Endothelial cell of umbilical vein (primary cell): ENCODE measurements around the gene KHNYN. TPM values are rescaled to one million over a fixed set of nuclear protein-coding genes. Genes with fewer than 3 reads are reported as not detected.

Experiments
- BruUV-seq: library from RNA; stranded (reverse); fragments of 400-500 nt; replicated peaks from 2 replicates; lab custom pipeline; 2021; lab: Mats Ljungman, UMichigan
- CTCF ChIA-PET: fragments of 300-600, 350-600 bp; sonication (Branson Sonifier 250); formaldehyde crosslinking; loops from one replicate; lab custom pipeline; 2021; ENCODE audit warnings: antibody characterized with exemption, inconsistent platforms; lab: Charles Lee
- POLR2A ChIA-PET: fragments of 300-600, 350-600 bp; sonication (Branson Sonifier 250); formaldehyde crosslinking; loops from one replicate; lab custom pipeline; 2021; ENCODE audit warnings: antibody characterized with exemption, inconsistent platforms; lab: Charles Lee
- DNase-seq: peaks from one replicate; pipeline ENCODE4 v3.0.0-alpha.2; 2011; ENCODE audit warnings: low read depth, low spot score
- FAIRE-seq: peaks from 2 replicates; lab custom pipeline; 2011; peaks lifted over from hg19 to GRCh38; lab: Jason Lieb, UNC
- H2AFZ ChIP-seq: 2 replicates; pipeline ENCODE4 v1.6.0; 2012; ENCODE audit warnings: low read depth, low read length, control low read depth, inconsistent platforms
- H3K27ac ChIP-seq: 2 replicates; pipeline ENCODE4 v1.5.1; 2011; ENCODE audit warnings: low read depth, mild to moderate bottlenecking, control low read depth, low read length, moderate library complexity; ENCODE audit not compliant: insufficient read depth
- H3K27me3 ChIP-seq, 2 experiments: 2 replicates each; pipeline versions ENCODE4 v1.6.0 to v1.6.1; 2011; ENCODE audit warnings: low read length in 2 of 2, mixed read lengths in 1 of 2; ENCODE audit not compliant: control insufficient read depth in 2 of 2, insufficient read depth in 2 of 2
- H3K36me3 ChIP-seq, 2 experiments: 2 replicates in 1 of 2; 3 replicates in 1 of 2; pipeline ENCODE4 v1.5.1; 2011; ENCODE audit warnings: low read length in 2 of 2, mild to moderate bottlenecking in 1 of 2, moderate library complexity in 1 of 2; ENCODE audit not compliant: control insufficient read depth in 2 of 2, insufficient read depth in 2 of 2; ENCODE audit errors: extremely low read depth in 1 of 2
- H3K4me1 ChIP-seq: 3 replicates; pipeline ENCODE4 v1.5.1; 2011; ENCODE audit warnings: mild to moderate bottlenecking, low read length; ENCODE audit not compliant: control insufficient read depth, insufficient read depth; ENCODE audit errors: extremely low read depth
- H3K4me2 ChIP-seq: 2 replicates; pipeline ENCODE4 v1.6.1; 2011; ENCODE audit warnings: low read length, control low read depth, mixed read lengths; ENCODE audit not compliant: insufficient read depth
- H3K4me3 ChIP-seq, 3 experiments: fragments of 200-600 bp in 1 of 3; sonication (generic), shearing (Covaris generic) in 1 of 3; replicated peaks in 1 of 3; 2 replicates each; pipeline ENCODE4 v1.5.1; 2011 to 2016; ENCODE audit warnings: control low read depth in 3 of 3, low read length in 3 of 3, mild to moderate bottlenecking in 2 of 3, inconsistent platforms in 1 of 3, low read depth in 1 of 3, moderate library complexity in 1 of 3; ENCODE audit not compliant: insufficient read depth in 1 of 3
- H3K79me2 ChIP-seq: 2 replicates; pipeline ENCODE4 v1.6.0; 2012; ENCODE audit warnings: low read length, inconsistent platforms; ENCODE audit not compliant: control insufficient read depth, insufficient read depth
- H3K9ac ChIP-seq: replicated peaks from 2 replicates; pipeline ENCODE3; 2011; ENCODE audit warnings: low read length, control low read depth; ENCODE audit not compliant: insufficient read depth; ENCODE audit errors: extremely low read depth
- H3K9me1 ChIP-seq: replicated peaks from 3 replicates; pipeline ENCODE4 v1.6.0; 2011; ENCODE audit warnings: mild to moderate bottlenecking, low read length; ENCODE audit not compliant: control insufficient read depth, insufficient read depth; ENCODE audit errors: extremely low read depth
- H3K9me3 ChIP-seq: replicated peaks from 2 replicates; pipeline ENCODE4 v1.5.1; 2012; ENCODE audit warnings: low read length, inconsistent platforms; ENCODE audit not compliant: control insufficient read depth, insufficient read depth
- H4K20me1 ChIP-seq: replicated peaks from 2 replicates; pipeline ENCODE3; 2011; ENCODE audit warnings: mild to moderate bottlenecking, low read length; ENCODE audit not compliant: control insufficient read depth, insufficient read depth; ENCODE audit errors: extremely low read depth
- EZH2 ChIP-seq: IDR thresholded peaks from 2 replicates; pipeline ENCODE4 v1.6.1; 2012; ENCODE audit warnings: borderline replicate concordance, low read depth, mild to moderate bottlenecking, moderate library complexity, low read length, inconsistent platforms; ENCODE audit not compliant: severe bottlenecking
- POLR2A ChIP-seq: IDR thresholded peaks from 2 replicates; pipeline ENCODE4 v1.6.1; 2012; ENCODE audit warnings: low read depth, mild to moderate bottlenecking, control low read depth, low read length
- POLR2AphosphoS5 ChIP-seq: IDR thresholded peaks from 2 replicates; pipeline ENCODE4 v1.6.1; 2012; ENCODE audit warnings: low read depth, mild to moderate bottlenecking, control low read depth, low read length, moderate library complexity; ENCODE audit not compliant: insufficient read depth
- dilution Hi-C: fragments of 300-500 bp; cut with MboI; formaldehyde crosslinking; loops from one replicate; pipeline ENCODE4 v1.15.0; 2019; ENCODE audit warnings: low sequenced_read_pairs; ENCODE audit not compliant: extremely low pct_ligation_motif_present
- intact Hi-C: fragments of 100-400 bp; cut with micrococcal nuclease; formaldehyde crosslinking; loops from one replicate; pipeline ENCODE4 v1.10.0; 2022
- polyA plus RNA-seq, 4 experiments: library from polyadenylated mRNA; depleted of rRNA in 3 of 4; stranded (reverse) in 3 of 4; unstranded in 1 of 4; fragments of >200 nt; gene quantifications; 2 replicates each; pipeline versions ENCODE4 v1.2.1 to v1.2.3, GENCODE V29; 2011 to 2012; ENCODE audit warnings: missing spikeins in 1 of 4
- total RNA-seq: library from RNA; stranded (reverse); gene quantifications from 2 replicates; pipeline ENCODE4 v1.2.3, GENCODE V29; 2021
- TF ChIP-seq, protein P1 (sequence below), 2 donors: IDR thresholded peaks; 1 replicate in 1 of 2; 2 replicates in 1 of 2; pipeline ENCODE4 v1.5.1; 2011; ENCODE audit warnings: low read length in 2 of 2, mild to moderate bottlenecking in 2 of 2, moderate library complexity in 2 of 2, control low read depth in 1 of 2, inconsistent platforms in 1 of 2, low read depth in 1 of 2; ENCODE audit not compliant: insufficient read depth in 1 of 2; ENCODE audit errors: extremely low read depth in 1 of 2

KHNYN gene
- total and polyA plus RNA-seq, 2 donors (not counting 3 experiments of a cell fraction or from before 2014, with no cell fraction given) = 25.4 to 63.3 TPM

DNA sequence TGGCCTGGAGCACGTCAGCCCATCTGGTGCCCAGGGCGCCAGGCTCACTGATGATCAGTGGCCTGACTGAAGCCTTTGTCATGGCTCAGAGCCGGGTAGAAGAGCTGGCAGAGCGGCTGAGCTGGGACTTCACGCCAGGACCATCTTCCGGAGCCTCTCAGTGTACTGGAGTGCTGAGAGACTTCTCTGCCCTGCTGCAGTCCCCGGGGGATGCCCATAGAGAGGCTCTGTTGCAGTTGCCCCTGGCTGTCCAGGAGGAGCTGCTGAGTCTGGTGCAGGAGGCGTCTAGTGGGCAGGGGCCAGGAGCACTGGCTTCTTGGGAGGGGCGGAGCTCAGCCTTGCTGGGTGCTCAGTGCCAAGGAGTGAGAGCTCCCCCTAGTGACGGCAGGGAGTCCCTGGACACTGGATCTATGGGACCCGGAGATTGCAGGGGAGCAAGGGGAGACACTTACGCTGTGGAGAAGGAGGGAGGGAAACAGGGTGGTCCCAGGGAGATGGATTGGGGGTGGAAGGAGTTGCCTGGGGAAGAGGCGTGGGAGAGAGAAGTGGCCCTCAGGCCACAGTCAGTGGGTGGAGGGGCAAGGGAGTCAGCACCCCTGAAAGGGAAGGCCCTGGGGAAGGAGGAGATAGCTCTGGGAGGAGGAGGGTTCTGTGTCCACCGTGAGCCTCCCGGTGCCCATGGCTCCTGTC lies 2.0 kb downstream of the KHNYN start:
- peak overlapping the region; percentile 94 for H3K27ac ChIP-seq
- no peak overlapping the region for H3K9ac ChIP-seq
- ChIA-PET POLR2A (interaction anchor here (0.7 to 3.2 kb wide), 8 partner anchors 10 to 338 kb away, joined by 3 to 36 read pairs (median 4); partner anchors contain the start of genes NYNRIN and PCK2), CTCF (interaction anchor here (0.6 to 10.2 kb wide), 44 partner anchors 9 to 373 kb away, joined by 3 to 811 read pairs (median 8); partner anchors contain the start of genes ADCY4, CHMP4A, CIDEB and DCAF11)
- peaks cover 46% of the 10 kb centered on the region for H3K4me1 ChIP-seq
- DNase-seq (peak; percentile 92), FAIRE-seq (peak; percentile 92)
- peak overlapping the region; percentile 87 for H3K4me2 ChIP-seq
- H3K4me3 ChIP-seq = peak overlapping the region in 2 of 3 experiments; percentile 78 to 89
- H3K9me1 ChIP-seq = no peaks in the 10 kb centered on the region
- no peaks in the 10 kb centered on the region for H3K9me3 ChIP-seq
- peaks cover 7 to 14% of the 10 kb centered on the region in 2 experiments for H3K36me3 ChIP-seq
- peaks cover 23% of the 10 kb centered on the region for H3K79me2 ChIP-seq
- dilution Hi-C loops (no loop called here), intact Hi-C loops (loop anchor here (1.0 to 5.0 kb wide), 9 partner anchors 19 to 284 kb away; partner anchors contain the start of genes MDP1, PSME2, RNF31 and TINF2)
- peak; percentile 66 for TF ChIP-seq POLR2AphosphoS5
- no peak for TF ChIP-seq EZH2
- TF ChIP-seq, protein P1, sequence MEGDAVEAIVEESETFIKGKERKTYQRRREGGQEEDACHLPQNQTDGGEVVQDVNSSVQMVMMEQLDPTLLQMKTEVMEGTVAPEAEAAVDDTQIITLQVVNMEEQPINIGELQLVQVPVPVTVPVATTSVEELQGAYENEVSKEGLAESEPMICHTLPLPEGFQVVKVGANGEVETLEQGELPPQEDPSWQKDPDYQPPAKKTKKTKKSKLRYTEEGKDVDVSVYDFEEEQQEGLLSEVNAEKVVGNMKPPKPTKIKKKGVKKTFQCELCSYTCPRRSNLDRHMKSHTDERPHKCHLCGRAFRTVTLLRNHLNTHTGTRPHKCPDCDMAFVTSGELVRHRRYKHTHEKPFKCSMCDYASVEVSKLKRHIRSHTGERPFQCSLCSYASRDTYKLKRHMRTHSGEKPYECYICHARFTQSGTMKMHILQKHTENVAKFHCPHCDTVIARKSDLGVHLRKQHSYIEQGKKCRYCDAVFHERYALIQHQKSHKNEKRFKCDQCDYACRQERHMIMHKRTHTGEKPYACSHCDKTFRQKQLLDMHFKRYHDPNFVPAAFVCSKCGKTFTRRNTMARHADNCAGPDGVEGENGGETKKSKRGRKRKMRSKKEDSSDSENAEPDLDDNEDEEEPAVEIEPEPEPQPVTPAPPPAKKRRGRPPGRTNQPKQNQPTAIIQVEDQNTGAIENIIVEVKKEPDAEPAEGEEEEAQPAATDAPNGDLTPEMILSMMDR (IDR thresholded peaks at IDR 0.05; ENCODE audit: extremely low read depth in 1 of 2, insufficient read depth in 1 of 2, low read depth in 1 of 2, low read length in 2 of 2) = peak; percentile 95 to 97
- TF ChIP-seq POLR2A = no peak
- no peaks in the 10 kb centered on the region for H4K20me1 ChIP-seq
- no peak overlapping the region for H2AFZ ChIP-seq
- H3K27me3 ChIP-seq = no peaks in the 10 kb centered on the region
- no TSS peak for BruUV-seq
